HG03045 (cell line): ENCODE data around the gene POU3F2.
A peak's percentile ranks its signal among the peaks of the same experiment; 100 is the strongest.

Experiments
- ATAC-seq: cut with Tn5 transposase; IDR thresholded peaks from one replicate; pipeline ENCODE4 v1.9.1; 2021; ENCODE audit warnings: mild to moderate bottlenecking, moderate library complexity; ENCODE audit not compliant: unreplicated experiment

The POU3F2 gene

GRCh38 chr6:98834060-98835031 lies at the start of gene POU3F2:
Gene POU3F2, plus strand, starts transcription at chr6:98834574. Its CDS starts 300 bp downstream, at chr6:98834874.
- ATAC-seq = peak; percentile 73

DNA sequence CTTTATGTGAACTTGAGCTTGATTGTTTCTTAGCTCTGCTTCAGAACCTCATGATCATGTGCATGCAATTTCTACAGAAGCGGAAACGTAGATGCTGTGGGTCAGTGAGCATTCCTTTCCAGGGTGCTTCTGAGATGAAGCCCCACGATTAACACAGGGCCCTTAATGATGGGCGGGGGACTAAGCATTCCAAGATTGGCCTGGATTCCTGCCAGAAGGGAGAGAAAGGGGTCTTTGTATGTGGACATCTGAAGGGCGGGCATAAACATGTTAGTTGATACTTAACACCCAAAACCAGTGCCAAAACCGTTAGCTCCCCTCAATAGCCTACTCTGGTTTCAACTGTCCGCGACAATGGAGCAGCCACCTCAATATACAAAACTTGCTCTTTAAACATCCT lies 46.9 kb upstream of the POU3F2 start:
- ATAC-seq = no peak

DNA sequence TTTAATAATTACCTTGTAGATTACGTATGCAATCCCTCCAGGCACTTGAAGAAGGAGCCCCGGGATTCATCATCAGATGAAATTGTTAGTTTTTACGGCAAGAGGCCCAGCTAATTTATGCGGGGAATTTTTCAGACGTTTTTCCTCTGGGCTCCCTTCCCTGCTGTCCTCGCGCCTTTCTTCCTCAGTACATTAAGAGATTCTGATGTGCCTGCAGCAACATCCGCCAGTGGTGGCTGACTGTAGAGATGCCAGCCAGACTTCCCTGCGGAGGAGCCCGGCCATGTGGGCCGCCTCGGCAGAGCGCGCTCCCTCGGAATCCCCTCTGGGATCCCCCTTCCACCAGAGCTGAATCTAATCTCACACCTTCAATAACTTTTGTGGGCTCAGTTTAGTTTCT lies 46.4 kb upstream of the POU3F2 start:
- ATAC-seq = no peak

- no peak for ATAC-seq
These were observed 40.0 kb upstream of the POU3F2 start for GRCh38 chr6:98794307-98794842.

DNA sequence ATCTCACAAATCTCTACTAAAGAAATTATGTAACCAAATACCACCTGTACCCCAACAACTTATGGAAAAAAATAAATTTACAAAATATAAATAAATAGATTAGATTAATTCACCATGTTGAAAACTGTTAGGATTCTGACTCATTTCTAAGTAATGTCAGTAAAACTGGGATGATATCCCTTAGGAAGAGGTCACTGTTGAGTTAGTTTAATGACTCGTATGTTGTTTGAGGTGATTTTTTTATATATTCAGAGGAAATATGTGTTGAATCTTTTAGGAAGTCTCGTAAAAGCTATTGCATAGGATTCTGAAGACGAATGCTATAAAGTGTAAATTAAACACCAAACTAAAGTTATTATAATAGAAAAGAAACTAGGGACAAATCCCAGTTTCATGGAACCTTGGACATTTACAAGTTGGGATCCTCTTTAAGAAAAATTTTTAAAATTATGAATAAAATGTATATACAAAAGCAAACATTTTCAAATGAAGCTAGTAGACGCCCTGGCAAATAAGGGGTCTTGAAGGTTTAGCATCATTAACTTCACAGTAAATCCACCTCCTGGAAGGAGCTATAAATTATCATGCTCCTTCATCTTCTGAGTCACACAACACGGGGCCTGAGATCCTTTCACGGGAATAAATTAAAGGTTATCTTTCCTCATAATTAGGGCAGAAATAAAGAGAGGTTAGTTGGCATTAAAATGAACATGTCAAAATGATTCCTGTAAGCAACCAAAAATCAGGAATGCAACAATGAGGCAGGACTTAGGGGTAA lies 37.0 kb upstream of the POU3F2 start:
- ATAC-seq = no peak

- no peak for ATAC-seq
These were observed 33.5 kb upstream of the POU3F2 start for GRCh38 chr6:98800866-98801265.

GRCh38 chr6:98808541-98809210 lies 25.7 kb upstream of the POU3F2 start:
- ATAC-seq = no peak

DNA sequence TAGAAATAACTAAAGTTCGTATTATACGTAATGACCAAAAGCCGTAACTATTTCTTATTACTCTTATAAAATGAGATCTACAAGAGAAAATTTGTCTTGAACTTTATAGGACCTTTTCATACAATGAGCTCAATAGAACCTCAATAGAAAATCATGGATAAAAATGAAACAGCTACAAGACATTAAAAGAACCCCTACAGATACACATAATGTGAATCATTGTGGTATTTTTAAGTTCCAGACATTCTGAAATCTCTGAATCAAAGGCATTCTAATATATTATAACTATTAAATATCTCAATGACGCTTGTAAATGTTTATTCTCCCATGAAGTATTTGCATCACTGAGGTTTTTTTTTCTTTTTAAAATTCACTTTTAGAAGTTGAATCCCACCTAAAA lies 22.2 kb upstream of the POU3F2 start:
- no peak for ATAC-seq

GRCh38 chr6:98816799-98817198 lies 17.6 kb upstream of the POU3F2 start:
- no peak for ATAC-seq

GRCh38 chr6:98821756-98822405 lies 12.5 kb upstream of the POU3F2 start:
- ATAC-seq = no peak

DNA sequence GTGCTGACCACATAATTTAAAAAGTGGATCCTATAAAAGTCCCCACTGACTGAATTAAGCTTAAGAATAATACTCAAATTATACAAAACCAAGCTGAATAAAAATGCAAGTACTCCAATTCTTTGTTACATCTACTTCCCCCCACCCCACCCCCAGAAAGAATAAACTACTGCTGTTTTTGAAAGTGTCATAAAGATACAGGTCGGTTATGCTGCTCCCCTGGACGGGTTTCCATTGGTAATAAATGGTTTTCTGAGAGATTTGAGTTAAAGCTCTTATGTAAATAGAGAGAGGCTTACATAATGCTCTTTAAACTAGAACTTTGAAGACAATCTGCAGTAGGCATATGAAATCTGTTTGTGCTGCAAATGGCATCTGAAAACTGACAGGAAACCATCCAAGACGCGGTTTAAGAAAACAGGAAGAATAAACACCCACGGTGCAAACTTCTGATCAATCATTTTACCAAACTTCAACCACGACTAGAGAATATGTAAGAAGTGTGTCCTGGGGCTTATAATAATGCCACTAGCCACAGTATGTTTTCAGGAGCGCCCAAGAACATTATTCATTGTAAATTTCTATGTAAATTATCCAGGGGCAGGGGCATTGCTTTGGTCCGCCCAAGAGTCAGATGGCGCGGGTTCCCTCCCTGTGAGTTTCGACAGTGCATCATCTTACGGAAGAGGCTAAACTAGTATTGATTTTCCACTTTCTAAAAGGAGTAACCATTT lies 10.8 kb upstream of the POU3F2 start:
- ATAC-seq = no peak

- no peak for ATAC-seq
These were observed 10.0 kb upstream of the POU3F2 start for GRCh38 chr6:98824162-98824901.

GRCh38 chr6:98824902-98825599 lies 9.3 kb upstream of the POU3F2 start:
- ATAC-seq = no peak

DNA sequence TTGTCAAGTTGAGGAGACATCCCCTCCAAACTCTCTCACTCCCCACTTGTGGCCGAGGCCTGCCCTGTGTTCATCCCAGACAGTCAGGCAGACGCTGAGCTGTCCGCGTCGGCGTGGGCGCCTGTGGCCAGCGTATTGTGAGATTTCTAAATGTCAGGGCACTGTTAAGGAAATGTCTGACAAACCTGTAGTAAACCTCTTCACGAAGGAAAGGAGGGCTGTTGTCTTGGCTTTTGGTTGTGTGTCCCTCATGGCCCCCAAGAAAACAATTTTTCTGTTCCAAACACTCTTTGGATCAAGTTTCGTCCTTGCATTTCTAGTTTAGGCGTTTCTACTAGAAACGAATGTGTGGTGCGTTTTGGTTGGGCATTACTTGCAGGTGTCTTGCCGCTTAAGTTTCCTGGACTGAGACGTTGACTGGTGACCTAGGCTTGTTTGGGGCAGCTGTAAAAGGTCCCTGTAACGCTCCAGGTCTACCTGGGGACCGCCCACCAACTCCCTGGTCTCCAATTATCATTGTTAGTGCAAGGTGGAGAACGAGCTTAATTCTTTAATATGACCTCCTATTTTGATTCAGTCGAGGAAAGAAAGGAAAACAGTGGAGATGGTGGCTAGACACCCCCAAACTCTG lies 8.7 kb upstream of the POU3F2 start:
- ATAC-seq = no peak

GRCh38 chr6:98827295-98828159 lies 6.8 kb upstream of the POU3F2 start:
- ATAC-seq = no peak

DNA sequence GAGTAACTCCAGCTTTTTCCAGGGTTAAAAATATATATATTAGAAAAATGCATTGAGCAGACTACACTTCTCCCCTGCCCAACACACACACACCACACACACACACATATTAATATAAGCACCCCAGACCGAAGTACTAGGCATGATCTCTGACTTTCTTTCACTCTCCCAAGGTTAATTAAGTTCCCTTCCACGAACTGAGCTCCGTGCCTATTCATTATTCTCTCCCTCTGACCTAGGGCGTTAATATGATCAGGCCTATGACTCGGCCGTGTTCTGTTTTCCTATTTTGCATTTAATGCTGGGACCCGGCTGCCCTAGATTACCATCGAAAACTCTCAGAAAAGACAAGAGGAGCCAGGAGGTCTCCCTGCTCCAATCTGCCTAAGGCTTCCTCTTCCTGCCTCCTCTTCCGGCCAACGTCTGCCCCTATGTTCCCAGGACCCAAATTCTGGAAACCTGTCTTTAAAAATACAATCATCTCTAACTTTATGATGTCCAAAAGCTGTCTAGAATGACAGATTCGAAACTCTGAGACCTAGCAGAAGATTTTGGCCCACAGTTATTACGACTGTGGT lies 6.1 kb upstream of the POU3F2 start:
- ATAC-seq = no peak

- ATAC-seq = no peak
These were observed 5.4 kb upstream of the POU3F2 start for GRCh38 chr6:98828941-98829411.
